Esophagus squamous epithelium (tissue), 4 donors: ENCODE data around the gene GPR26.

Experiments used
- POLR2A ChIP-seq, 4 donors: fragments of 450-650 bp; IDR thresholded peaks; one replicate each; pipeline ENCODE4 v1.6.1; 2017; ENCODE audit warnings: antibody characterized with exemption in 4 of 4, mild to moderate bottlenecking in 4 of 4, moderate library complexity in 3 of 4
- TF ChIP-seq, protein P1 (sequence below), 6 experiments: fragments of 450-650 bp in 4 of 6; fragments of 200-600 bp in 2 of 6; sonication (generic) in 2 of 6; IDR thresholded peaks; one replicate each; pipeline ENCODE4 v1.5.1; 2016 to 2019; ENCODE audit warnings: antibody characterized with exemption in 6 of 6, mild to moderate bottlenecking in 4 of 6, moderate library complexity in 4 of 6

GRCh38 chr10:123717336-123717735 is 51.2 kb downstream of the GPR26 start:
- TF ChIP-seq, protein P1, sequence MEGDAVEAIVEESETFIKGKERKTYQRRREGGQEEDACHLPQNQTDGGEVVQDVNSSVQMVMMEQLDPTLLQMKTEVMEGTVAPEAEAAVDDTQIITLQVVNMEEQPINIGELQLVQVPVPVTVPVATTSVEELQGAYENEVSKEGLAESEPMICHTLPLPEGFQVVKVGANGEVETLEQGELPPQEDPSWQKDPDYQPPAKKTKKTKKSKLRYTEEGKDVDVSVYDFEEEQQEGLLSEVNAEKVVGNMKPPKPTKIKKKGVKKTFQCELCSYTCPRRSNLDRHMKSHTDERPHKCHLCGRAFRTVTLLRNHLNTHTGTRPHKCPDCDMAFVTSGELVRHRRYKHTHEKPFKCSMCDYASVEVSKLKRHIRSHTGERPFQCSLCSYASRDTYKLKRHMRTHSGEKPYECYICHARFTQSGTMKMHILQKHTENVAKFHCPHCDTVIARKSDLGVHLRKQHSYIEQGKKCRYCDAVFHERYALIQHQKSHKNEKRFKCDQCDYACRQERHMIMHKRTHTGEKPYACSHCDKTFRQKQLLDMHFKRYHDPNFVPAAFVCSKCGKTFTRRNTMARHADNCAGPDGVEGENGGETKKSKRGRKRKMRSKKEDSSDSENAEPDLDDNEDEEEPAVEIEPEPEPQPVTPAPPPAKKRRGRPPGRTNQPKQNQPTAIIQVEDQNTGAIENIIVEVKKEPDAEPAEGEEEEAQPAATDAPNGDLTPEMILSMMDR (IDR thresholded peaks at IDR 0.05): no peak
- TF ChIP-seq POLR2A (IDR thresholded peaks at IDR 0.05): no peak
